ENCODE data around the gene PAFAH1B2. TPM values are rescaled to one million over a fixed set of nuclear protein-coding genes. Genes with fewer than 3 reads are reported as not detected.

Gene PAFAH1B2
- total and polyA plus RNA-seq, 10 of the 15 experiments (the other 5 are each of a cell fraction or from before 2014, with no cell fraction given) = 17.6 to 64.8 (median 47.6) TPM

GRCh38 chr11:117219455-117219854 lies 75.4 kb downstream of the PAFAH1B2 start:
- H3K79me2 ChIP-seq (ENCODE audit: control insufficient read depth, insufficient read depth, low read length) = no peaks in the 10 kb centered on the region
- SMC1A ChIA-PET (ENCODE audit: uncharacterized antibody, unreplicated experiment) = interaction anchor here (0.8 to 3.2 kb wide), 2 partner anchors 8 to 40 kb away, joined by 3 to 15 read pairs; no protein-coding TSS in a partner anchor
- no peak for FAIRE-seq
- H3K9me3 ChIP-seq (replicated peaks; ENCODE audit: control insufficient read depth, insufficient read depth, low read length) = no peaks in the 10 kb centered on the region
- no peak overlapping the region for H2AFZ ChIP-seq (ENCODE audit: control insufficient read depth, low read depth, low read length)
- no peak for ATAC-seq
- CTCF ChIA-PET = interaction anchor here (1.0 to 17.3 kb wide), 3 partner anchors 9 to 473 kb away, joined by 3 to 422 read pairs (median 3); partner anchors contain the start of gene SIDT2
- DNase-seq (ENCODE audit: low read depth, low spot score) = no peak
- H3K27me3 ChIP-seq (replicated peaks in 1 of 2; ENCODE audit: control insufficient read depth in 2 of 2, insufficient read depth in 2 of 2, low read length in 1 of 2) = no peaks in the 10 kb centered on the region
- no peak overlapping the region for H3K4me2 ChIP-seq (ENCODE audit: control insufficient read depth, insufficient read depth)
- no peak overlapping the region for H3K27ac ChIP-seq (ENCODE audit: control insufficient read depth, insufficient read depth)
- intact Hi-C loops (cut with micrococcal nuclease; ENCODE audit: unreplicated experiment) = no loop called here
- no peaks in the 10 kb centered on the region for H4K20me1 ChIP-seq (ENCODE audit: control insufficient read depth, insufficient read depth)
- H3K9ac ChIP-seq (ENCODE audit: control insufficient read depth, insufficient read depth, low read length) = no peak overlapping the region
- in situ Hi-C loops (cut with MboI) = no loop called here
- no peaks in the 10 kb centered on the region; the same call in 1 of the 2 replicates for H3K4me1 ChIP-seq (ENCODE audit: control insufficient read depth, insufficient read depth, low read length)
- POLR2A ChIA-PET = interaction anchor here (1.0 kb wide), 1 partner anchor 41 kb away, joined by 3 read pairs; the partner anchor contains the start of gene SIDT2
- H3K4me3 ChIP-seq = no peak overlapping the region
- TF ChIP-seq ZNF217 (IDR thresholded peaks at IDR 0.05) (no peak), POLR2A (IDR thresholded peaks at IDR 0.05; ENCODE audit: low read depth, low read length) (0 out of 2 replicates have a peak, but pooled peaks have one; percentile 8)
- H3K36me3 ChIP-seq (ENCODE audit: control insufficient read depth in 2 of 2, insufficient read depth in 2 of 2, low read length in 1 of 2) = peaks cover 30 to 46% of the 10 kb centered on the region in 2 experiments
- 90% methylated on average over 8 of the region's 8 CpGs for WGBS (ENCODE audit: insufficient coverage, insufficient replicate concordance, low lambda C conversion rate, missing lambda C conversion rate)
- BruUV-seq (replicated peaks) = no TSS peak
- RAD21 ChIA-PET (ENCODE audit: unreplicated experiment) = interaction anchor here (1.0 kb wide), 1 partner anchor 9 kb away, joined by 3 read pairs; no protein-coding TSS in a partner anchor

GRCh38 chr11:117219995-117220394 lies 75.9 kb downstream of the PAFAH1B2 start:
- Histone ChIP-seq H4K20me1 (ENCODE audit: control insufficient read depth, insufficient read depth) (no peaks in the 10 kb centered on the region), H3K79me2 (ENCODE audit: control insufficient read depth, insufficient read depth, low read length) (no peaks in the 10 kb centered on the region), H3K27ac (ENCODE audit: control insufficient read depth, insufficient read depth) (no peak overlapping the region), H3K9me3 (replicated peaks; ENCODE audit: control insufficient read depth, insufficient read depth, low read length) (no peaks in the 10 kb centered on the region), H3K4me2 (ENCODE audit: control insufficient read depth, insufficient read depth) (no peak overlapping the region), H3K36me3 (ENCODE audit: control insufficient read depth in 2 of 2, insufficient read depth in 2 of 2, low read length in 1 of 2) (peaks cover 29 to 46% of the 10 kb centered on the region in 2 experiments; a peak in 3 of 4 replicates), H3K4me3 (no peak overlapping the region), H3K27me3 (replicated peaks in 1 of 2; ENCODE audit: control insufficient read depth in 2 of 2, insufficient read depth in 2 of 2, low read length in 1 of 2) (no peaks in the 10 kb centered on the region), H3K9ac (ENCODE audit: control insufficient read depth, insufficient read depth, low read length) (no peak overlapping the region), H3K4me1 (ENCODE audit: control insufficient read depth, insufficient read depth, low read length) (no peaks in the 10 kb centered on the region; the same call in 1 of the 2 replicates), H2AFZ (ENCODE audit: control insufficient read depth, low read depth, low read length) (no peak overlapping the region)
- 100% methylated on average over 3 of the region's 4 CpGs for WGBS (ENCODE audit: insufficient coverage, insufficient replicate concordance, low lambda C conversion rate, missing lambda C conversion rate)
- BruUV-seq (replicated peaks) = no TSS peak
- in situ Hi-C loops (cut with MboI) (no loop called here), intact Hi-C loops (cut with micrococcal nuclease; ENCODE audit: unreplicated experiment) (no loop called here)
- ChIA-PET CTCF (interaction anchor here (1.0 to 17.3 kb wide), 4 partner anchors 9 to 474 kb away, joined by 3 to 422 read pairs (median 4); partner anchors contain the start of gene SIDT2), SMC1A (ENCODE audit: uncharacterized antibody, unreplicated experiment) (interaction anchor here (0.8 to 3.2 kb wide), 3 partner anchors 8 to 40 kb away, joined by 3 to 15 read pairs (median 4); no protein-coding TSS in a partner anchor), POLR2A (interaction anchor here (0.6 to 1.0 kb wide), 2 partner anchors 41 to 380 kb away, joined by 3 read pairs; partner anchors contain the start of gene SIDT2), RAD21 (ENCODE audit: unreplicated experiment) (interaction anchor here (1.0 kb wide), 1 partner anchor 9 kb away, joined by 3 read pairs; no protein-coding TSS in a partner anchor)
- ATAC-seq (no peak), FAIRE-seq (no peak), DNase-seq (ENCODE audit: low read depth, low spot score) (no peak)
- no peak for TF ChIP-seq CHD4 (IDR thresholded peaks at IDR 0.05)
- no peak for TF ChIP-seq ZBTB40 (IDR thresholded peaks at IDR 0.05; ENCODE audit: borderline replicate concordance)
- TF ChIP-seq CTCF (IDR thresholded peaks at IDR 0.05 in 2 of 3, conservative IDR thresholded peaks at IDR 0.05 in 1 of 3; ENCODE audit: control insufficient read depth in 2 of 3, extremely low read depth in 1 of 3, insufficient read depth in 1 of 3, low read depth in 3 of 3, low read length in 3 of 3) = no peak
- TF ChIP-seq SP1 (IDR thresholded peaks at IDR 0.05; ENCODE audit: low read depth, low read length) = no peak
- no peak for TF ChIP-seq ZBTB33 (IDR thresholded peaks at IDR 0.05)
- no peak for TF ChIP-seq POLR2AphosphoS5 (IDR thresholded peaks at IDR 0.05; ENCODE audit: low read length)
